GM20000 (cell line): ENCODE data around the gene PPEF1.

Experiments
- DNase-seq: peaks from one replicate; pipeline ENCODE4 v3.0.0; 2012; ENCODE audit warnings: low spot score
- CTCF ChIP-seq: IDR thresholded peaks from 2 replicates; pipeline ENCODE4 v1.5.1; 2012; ENCODE audit warnings: mild to moderate bottlenecking, control low read depth; ENCODE audit errors: extremely low read depth, missing control alignments

PPEF1 gene

GRCh38 chrX:18769812-18770573, 62.5 kb downstream of the PPEF1 start:
- no peak for TF ChIP-seq CTCF
- peak; percentile 3 for DNase-seq

- no peak for DNase-seq
- no peak for TF ChIP-seq CTCF
These were observed 82.5 kb downstream of the PPEF1 start for GRCh38 chrX:18789916-18790315.

- no peak for TF ChIP-seq CTCF
These were observed 85.4 kb downstream of the PPEF1 start for GRCh38 chrX:18792828-18793227.

GRCh38 chrX:18793601-18794089, 86.2 kb downstream of the PPEF1 start:
- DNase-seq, result no peak
- TF ChIP-seq CTCF, result no peak

More at GRCh38 chrX:18792828-18793227, 85.4 kb downstream of the PPEF1 start:
- DNase-seq, result no peak

- no peak for DNase-seq
- no peak for TF ChIP-seq CTCF
These were observed 89.7 kb downstream of the PPEF1 start for GRCh38 chrX:18797141-18797540.

- TF ChIP-seq CTCF, result no peak
- DNase-seq, result no peak
These were observed 92.5 kb downstream of the PPEF1 start for GRCh38 chrX:18799911-18800310.

- TF ChIP-seq CTCF, result no peak
These were observed 102.2 kb downstream of the PPEF1 start for GRCh38 chrX:18809641-18810040.

More at GRCh38 chrX:18809641-18810040, 102.2 kb downstream of the PPEF1 start:
- DNase-seq, result no peak
